ENCODE data around the gene NUDT22. TPM values are rescaled to one million over a fixed set of nuclear protein-coding genes. Genes with fewer than 3 reads are reported as not detected.
A peak's percentile ranks its signal among the peaks of the same experiment; 100 is the strongest.

NUDT22 gene
- total RNA-seq, 2 experiments from 2014 or later = 66.0 to 69.2 TPM

DNA sequence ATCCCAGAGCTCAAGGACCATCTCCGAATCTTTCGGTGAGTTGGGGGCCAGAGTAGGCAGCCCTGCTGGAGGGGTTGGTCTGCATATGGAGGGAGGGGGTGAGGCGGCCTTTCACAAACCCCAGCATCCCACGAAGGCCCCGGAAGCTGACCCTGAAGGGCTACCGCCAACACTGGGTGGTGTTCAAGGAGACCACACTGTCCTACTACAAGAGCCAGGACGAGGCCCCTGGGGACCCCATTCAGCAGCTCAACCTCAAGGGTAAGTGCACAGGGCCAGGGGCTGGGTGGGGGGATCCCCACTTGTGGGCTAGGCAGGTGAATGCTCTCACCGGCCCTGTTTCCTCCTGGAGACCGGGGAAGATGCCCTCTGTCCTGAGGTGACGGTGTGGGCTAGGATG, 6.3 kb upstream of the NUDT22 start:
- peaks cover 24% of the 10 kb centered on the region for H3K36me3 Mint-ChIP-seq (ENCODE audit: low read depth)
- no peak for ATAC-seq
- CTCF ChIA-PET = interaction anchor here (4.0 kb wide), 1 partner anchor 14 kb away, joined by 34 read pairs; the partner anchor contains the start of gene FERMT3
- H3K4me1 Mint-ChIP-seq (ENCODE audit: low read depth) = peaks cover 12% of the 10 kb centered on the region
- POLR2A ChIA-PET = interaction anchor here (0.8 to 2.6 kb wide), 5 partner anchors 9 to 34 kb away, joined by 3 to 14 read pairs (median 6); partner anchors contain the start of genes FERMT3 and STIP1
- no peak overlapping the region for H3K4me3 Mint-ChIP-seq
- DNase-seq = no peak
- no peaks in the 10 kb centered on the region for H3K9me3 Mint-ChIP-seq
- TF ChIP-seq CTCF (IDR thresholded peaks at IDR 0.05) = no peak
- intact Hi-C loops (cut with micrococcal nuclease) = no loop called here
- no peaks in the 10 kb centered on the region for H3K27me3 Mint-ChIP-seq
- H3K27ac Mint-ChIP-seq = no peak overlapping the region

- no peak for TF ChIP-seq CTCF (IDR thresholded peaks at IDR 0.05)
- Mint-ChIP-seq H3K36me3 (ENCODE audit: low read depth) (peaks cover 18% of the 10 kb centered on the region), H3K27me3 (no peaks in the 10 kb centered on the region), H3K9me3 (no peaks in the 10 kb centered on the region), H3K4me3 (no peak overlapping the region), H3K27ac (no peak overlapping the region), H3K4me1 (ENCODE audit: low read depth) (peaks cover 12% of the 10 kb centered on the region)
- no peak for ATAC-seq
- intact Hi-C loops (cut with micrococcal nuclease) = no loop called here
- DNase-seq = no peak
- CTCF ChIA-PET = no interaction called here
- POLR2A ChIA-PET = interaction anchor here (0.7 to 2.6 kb wide), 4 partner anchors 9 to 19 kb away, joined by 3 to 14 read pairs (median 6); partner anchors contain the start of gene FERMT3
These were observed 5.8 kb upstream of the NUDT22 start for GRCh38 chr11:64220271-64220670.

GRCh38 chr11:64220798-64221197, 5.3 kb upstream of the NUDT22 start:
- Mint-ChIP-seq H3K4me3 (no peak overlapping the region), H3K27me3 (no peaks in the 10 kb centered on the region), H3K4me1 (ENCODE audit: low read depth) (peaks cover 13% of the 10 kb centered on the region), H3K9me3 (no peaks in the 10 kb centered on the region), H3K27ac (no peak overlapping the region), H3K36me3 (ENCODE audit: low read depth) (peaks cover 18% of the 10 kb centered on the region)
- no peak for ATAC-seq
- ChIA-PET CTCF (no interaction called here), POLR2A (interaction anchor here (0.7 to 2.6 kb wide), 4 partner anchors 10 to 19 kb away, joined by 3 to 14 read pairs (median 6); partner anchors contain the start of gene FERMT3)
- no peak for DNase-seq
- TF ChIP-seq CTCF (IDR thresholded peaks at IDR 0.05) = no peak
- intact Hi-C loops (cut with micrococcal nuclease) = no loop called here

GRCh38 chr11:64222651-64223000, 3.4 kb upstream of the NUDT22 start:
- ATAC-seq (no peak), DNase-seq (no peak)
- peaks cover 17% of the 10 kb centered on the region for H3K36me3 Mint-ChIP-seq (ENCODE audit: low read depth)
- H3K9me3 Mint-ChIP-seq = no peaks in the 10 kb centered on the region
- intact Hi-C loops (cut with micrococcal nuclease) = no loop called here
- H3K4me3 Mint-ChIP-seq = no peak overlapping the region
- ChIA-PET POLR2A (interaction anchor here (1.6 to 6.0 kb wide), 4 partner anchors 9 to 27 kb away, joined by 3 to 151 read pairs (median 8); partner anchors contain the start of gene FERMT3), CTCF (interaction anchor here (5.3 kb wide), 1 partner anchor 16 kb away, joined by 45 read pairs; the partner anchor contains the start of gene FERMT3)
- H3K27ac Mint-ChIP-seq = no peak overlapping the region
- TF ChIP-seq CTCF (IDR thresholded peaks at IDR 0.05) = no peak
- H3K4me1 Mint-ChIP-seq (ENCODE audit: low read depth) = peaks cover 16% of the 10 kb centered on the region
- H3K27me3 Mint-ChIP-seq = no peaks in the 10 kb centered on the region

DNA sequence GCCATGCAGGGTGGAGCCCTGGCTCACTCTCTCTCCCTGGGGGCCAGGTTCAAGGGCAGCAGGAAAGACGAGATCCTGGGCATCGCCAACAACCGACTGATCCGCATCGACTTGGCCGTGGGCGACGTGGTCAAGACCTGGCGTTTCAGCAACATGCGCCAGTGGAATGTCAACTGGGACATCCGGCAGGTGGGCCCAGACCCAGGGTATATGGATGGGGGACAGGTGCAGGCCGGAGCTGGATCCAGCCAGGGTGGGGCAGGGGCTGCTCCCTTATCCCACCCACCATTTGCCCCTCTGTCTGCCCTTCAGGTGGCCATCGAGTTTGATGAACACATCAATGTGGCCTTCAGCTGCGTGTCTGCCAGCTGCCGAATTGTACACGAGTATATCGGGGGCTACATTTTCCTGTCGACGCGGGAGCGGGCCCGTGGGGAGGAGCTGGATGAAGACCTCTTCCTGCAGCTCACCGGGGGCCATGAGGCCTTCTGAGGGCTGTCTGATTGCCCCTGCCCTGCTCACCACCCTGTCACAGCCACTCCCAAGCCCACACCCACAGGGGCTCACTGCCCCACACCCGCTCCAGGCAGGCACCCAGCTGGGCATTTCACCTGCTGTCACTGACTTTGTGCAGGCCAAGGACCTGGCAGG, 2.9 kb upstream of the NUDT22 start:
- peaks cover 16% of the 10 kb centered on the region for H3K36me3 Mint-ChIP-seq (ENCODE audit: low read depth)
- POLR2A ChIA-PET = interaction anchor here (0.6 to 6.0 kb wide), 11 partner anchors 9 to 86 kb away, joined by 3 to 151 read pairs (median 7); partner anchors contain the start of genes FERMT3, FKBP2 and STIP1

More for the DNA sequence above, 2.9 kb upstream of the NUDT22 start:
- TF ChIP-seq CTCF (IDR thresholded peaks at IDR 0.05) = no peak
- Mint-ChIP-seq H3K27me3 (no peaks in the 10 kb centered on the region), H3K4me3 (no peak overlapping the region), H3K4me1 (ENCODE audit: low read depth) (peaks cover 18% of the 10 kb centered on the region), H3K27ac (peak overlapping the region; percentile 49), H3K9me3 (no peaks in the 10 kb centered on the region)
- ATAC-seq = no peak
- CTCF ChIA-PET = interaction anchor here (1.1 to 5.3 kb wide), 4 partner anchors 11 to 81 kb away, joined by 4 to 45 read pairs (median 5); partner anchors contain the start of gene FERMT3
- DNase-seq = no peak
- intact Hi-C loops (cut with micrococcal nuclease) = no loop called here
